HG03520 (cell line): ENCODE results near the gene PHF13.
"Not testable (repeated sequence)": the region's sequence is repeated elsewhere in the genome, so short reads cannot be mapped to it uniquely, and the experiment has no call there.

Source experiments
- ATAC-seq: cut with Tn5 transposase; IDR thresholded peaks from one replicate; pipeline ENCODE4 v1.9.1; 2021; ENCODE audit warnings: mild to moderate bottlenecking, moderate library complexity; ENCODE audit not compliant: unreplicated experiment

The PHF13 gene

GRCh38 chr1:6627031-6627430 lies 13.5 kb downstream of the PHF13 start:
- ATAC-seq = no peak

GRCh38 chr1:6627841-6628545 lies 14.5 kb downstream of the PHF13 start:
- no peak for ATAC-seq

- ATAC-seq = no peak
Measured at GRCh38 chr1:6628971-6629479, 15.5 kb downstream of the PHF13 start.

GRCh38 chr1:6630027-6630426 lies 16.5 kb downstream of the PHF13 start:
- ATAC-seq = no peak

GRCh38 chr1:6631058-6631457 lies 17.5 kb downstream of the PHF13 start:
- no peak for ATAC-seq

- no peak for ATAC-seq
Measured at GRCh38 chr1:6632588-6633514, 19.3 kb downstream of the PHF13 start.

- no peak for ATAC-seq
Measured at GRCh38 chr1:6634371-6635052, 21.0 kb downstream of the PHF13 start.

- no peak for ATAC-seq
Measured at GRCh38 chr1:6635161-6635909, 21.8 kb downstream of the PHF13 start.

GRCh38 chr1:6635910-6636760 lies 22.6 kb downstream of the PHF13 start:
- no peak for ATAC-seq

- ATAC-seq = not testable (repeated sequence)
Measured at GRCh38 chr1:6636778-6637177, 23.2 kb downstream of the PHF13 start.

- ATAC-seq = no peak
Measured at GRCh38 chr1:6637770-6638169, 24.2 kb downstream of the PHF13 start.

GRCh38 chr1:6638226-6638625 lies 24.7 kb downstream of the PHF13 start:
- no peak for ATAC-seq

GRCh38 chr1:6640867-6641266 lies 27.3 kb downstream of the PHF13 start:
- not testable (repeated sequence) for ATAC-seq

- no peak for ATAC-seq
Measured at GRCh38 chr1:6645018-6645417, 31.5 kb downstream of the PHF13 start.

GRCh38 chr1:6646499-6647148 lies 33.1 kb downstream of the PHF13 start:
- ATAC-seq = no peak

GRCh38 chr1:6648556-6648955 lies 35.0 kb downstream of the PHF13 start:
- no peak for ATAC-seq

GRCh38 chr1:6651909-6652308 lies 38.4 kb downstream of the PHF13 start:
- no peak for ATAC-seq

- no peak for ATAC-seq
Measured at GRCh38 chr1:6652986-6653385, 39.5 kb downstream of the PHF13 start.
